Endothelial cell of umbilical vein (primary cell): Measurements from ENCODE around the gene PAIP2.

Experiments
- CTCF ChIP-seq, 2 donors: IDR thresholded peaks; 1 replicate in 1 of 2; 2 replicates in 1 of 2; pipeline ENCODE4 v1.5.1; 2011; ENCODE audit warnings: low read length in 2 of 2, mild to moderate bottlenecking in 2 of 2, moderate library complexity in 2 of 2, control low read depth in 1 of 2, inconsistent platforms in 1 of 2, low read depth in 1 of 2; ENCODE audit not compliant: insufficient read depth in 1 of 2; ENCODE audit errors: extremely low read depth in 1 of 2
- EZH2 ChIP-seq: IDR thresholded peaks from 2 replicates; pipeline ENCODE4 v1.6.1; 2012; ENCODE audit warnings: borderline replicate concordance, low read depth, mild to moderate bottlenecking, moderate library complexity, low read length, inconsistent platforms; ENCODE audit not compliant: severe bottlenecking
- JUN ChIP-seq: IDR thresholded peaks from 2 replicates; pipeline ENCODE4 v1.6.1; 2011; ENCODE audit warnings: borderline replicate concordance, low read depth; ENCODE audit not compliant: insufficient read length, insufficient read depth
- MAX ChIP-seq: IDR thresholded peaks from 2 replicates; pipeline ENCODE4 v1.6.1; 2011; ENCODE audit not compliant: insufficient read depth, insufficient read length
- POLR2A ChIP-seq: IDR thresholded peaks from 2 replicates; pipeline ENCODE4 v1.6.1; 2012; ENCODE audit warnings: low read depth, mild to moderate bottlenecking, control low read depth, low read length
- POLR2AphosphoS5 ChIP-seq: IDR thresholded peaks from 2 replicates; pipeline ENCODE4 v1.6.1; 2012; ENCODE audit warnings: low read depth, mild to moderate bottlenecking, control low read depth, low read length, moderate library complexity; ENCODE audit not compliant: insufficient read depth

- no peak for TF ChIP-seq CTCF (IDR thresholded peaks at IDR 0.05; ENCODE audit: extremely low read depth in 1 of 2, insufficient read depth in 1 of 2, low read depth in 1 of 2, low read length in 2 of 2)
- TF ChIP-seq EZH2, result no peak
- TF ChIP-seq POLR2AphosphoS5, result no peak
- no peak for TF ChIP-seq MAX
- no peak for TF ChIP-seq POLR2A
- no peak for TF ChIP-seq JUN
Observed at GRCh38 chr5:139382807-139383206, 41.2 kb downstream of the PAIP2 start.
